CD14-positive monocyte (primary cell): ENCODE measurements around the gene MAP6. TPM values are rescaled to one million over a fixed set of nuclear protein-coding genes. Genes with fewer than 3 reads are reported as not detected.

ENCODE experiments used
- DNase-seq, 3 donors: peaks; one replicate each; pipeline ENCODE4 v3.0.0-alpha.2; 2011 to 2022
- H2AFZ ChIP-seq: 2 replicates; pipeline ENCODE4 v1.6.0; 2012; ENCODE audit warnings: mild to moderate bottlenecking, low read depth, low read length, inconsistent platforms; ENCODE audit not compliant: insufficient read depth, poor library complexity, severe bottlenecking
- H3K27ac ChIP-seq, 2 donors: 1 replicate in 1 of 2; 2 replicates in 1 of 2; pipeline ENCODE4 v1.5.1; 2012 to 2013; ENCODE audit warnings: low read length in 2 of 2, control low read depth in 1 of 2, inconsistent platforms in 1 of 2, low read depth in 1 of 2, mild to moderate bottlenecking in 1 of 2
- H3K27me3 ChIP-seq, 2 donors: one replicate each; pipeline versions ENCODE4 v1.6.0 to v1.6.1; 2011 to 2013; ENCODE audit warnings: low read length in 2 of 2; ENCODE audit not compliant: control insufficient read depth in 2 of 2, insufficient read depth in 2 of 2
- H3K36me3 ChIP-seq, 2 donors: replicated peaks in 1 of 2; 1 replicate in 1 of 2; 2 replicates in 1 of 2; pipeline versions ENCODE4 v1.5.1 to v1.6.1; 2012 to 2013; ENCODE audit warnings: low read length in 2 of 2, control low read depth in 1 of 2, inconsistent platforms in 1 of 2, mild to moderate bottlenecking in 1 of 2; ENCODE audit not compliant: insufficient read depth in 2 of 2, control insufficient read depth in 1 of 2
- H3K4me1 ChIP-seq, 2 donors: 1 replicate in 1 of 2; 2 replicates in 1 of 2; pipeline versions ENCODE4 v1.5.1 to v1.6.1; 2012 to 2013; ENCODE audit warnings: low read length in 2 of 2, control low read depth in 1 of 2, inconsistent platforms in 1 of 2, mild to moderate bottlenecking in 1 of 2, moderate library complexity in 1 of 2; ENCODE audit not compliant: insufficient read depth in 2 of 2, control insufficient read depth in 1 of 2
- H3K4me2 ChIP-seq: replicated peaks from 2 replicates; pipeline ENCODE3; 2012; ENCODE audit warnings: low read length, moderate library complexity, mild to moderate bottlenecking; ENCODE audit not compliant: poor library complexity, severe bottlenecking; ENCODE audit errors: extremely low read depth
- H3K4me3 ChIP-seq, 3 experiments: fragments of 200-600 bp in 1 of 3; sonication (generic) in 1 of 3; replicated peaks in 1 of 3; 1 replicate in 2 of 3; 2 replicates in 1 of 3; pipeline ENCODE4 v1.5.1; 2011 to 2013; ENCODE audit warnings: low read length in 3 of 3, mild to moderate bottlenecking in 3 of 3, control low read depth in 2 of 3, low read depth in 2 of 3, inconsistent platforms in 1 of 3, moderate library complexity in 1 of 3
- H3K79me2 ChIP-seq: 2 replicates; pipeline ENCODE4 v1.6.0; 2012; ENCODE audit warnings: mild to moderate bottlenecking, control low read depth, inconsistent platforms, low read length, moderate library complexity; ENCODE audit not compliant: insufficient read depth
- H3K9ac ChIP-seq: 2 replicates; pipeline ENCODE4 v1.6.0; 2017; ENCODE audit warnings: low read length, mild to moderate bottlenecking; ENCODE audit not compliant: insufficient read depth, poor library complexity, severe bottlenecking
- H3K9me3 ChIP-seq, 2 donors: replicated peaks in 1 of 2; 1 replicate in 1 of 2; 2 replicates in 1 of 2; pipeline versions ENCODE4 v1.5.1 to v1.6.1; 2012 to 2013; ENCODE audit warnings: low read length in 2 of 2, control low read depth in 1 of 2; ENCODE audit not compliant: control insufficient read depth in 1 of 2, insufficient read depth in 1 of 2
- H4K20me1 ChIP-seq: 2 replicates; pipeline ENCODE4 v1.6.0; 2012; ENCODE audit warnings: mild to moderate bottlenecking, low read length, control low read depth, moderate library complexity; ENCODE audit not compliant: insufficient read depth
- H3K27ac Mint-ChIP-seq, 7 donors: one replicate each; pipeline ENCODE4 v1.8.0; 2020; ENCODE audit warnings: mild to moderate bottlenecking in 7 of 7, mixed read lengths in 7 of 7, moderate library complexity in 6 of 7, inconsistent platforms in 2 of 7
- H3K27me3 Mint-ChIP-seq, 3 donors: one replicate each; pipeline ENCODE4 v1.8.0; 2021 to 2022; ENCODE audit warnings: low read depth in 3 of 3, mild to moderate bottlenecking in 3 of 3, mixed read lengths in 3 of 3, moderate library complexity in 3 of 3, inconsistent platforms in 1 of 3
- H3K36me3 Mint-ChIP-seq, 2 donors: one replicate each; pipeline ENCODE4 v1.8.0; 2020; ENCODE audit warnings: mixed read lengths in 2 of 2, inconsistent platforms in 1 of 2, mild to moderate bottlenecking in 1 of 2
- H3K4me1 Mint-ChIP-seq: one replicate; pipeline ENCODE4 v1.8.0; 2020; ENCODE audit warnings: mild to moderate bottlenecking, mixed read lengths
- H3K4me3 Mint-ChIP-seq, 2 donors: one replicate each; pipeline ENCODE4 v1.8.0; 2020; ENCODE audit warnings: mild to moderate bottlenecking in 2 of 2, mixed read lengths in 2 of 2, moderate library complexity in 1 of 2
- H3K9me3 Mint-ChIP-seq, 7 donors: one replicate each; pipeline ENCODE4 v1.8.0; 2020 to 2022; ENCODE audit warnings: mixed read lengths in 7 of 7, mild to moderate bottlenecking in 6 of 7, moderate library complexity in 6 of 7, inconsistent platforms in 2 of 7
- CTCF ChIP-seq: fragments of 200-600 bp; IDR thresholded peaks from one replicate; pipeline ENCODE4 v1.8.0; 2022; ENCODE audit warnings: antibody characterized with exemption, mild to moderate bottlenecking
- WGBS: methylation state at CpG from one replicate; pipeline ENCODE4 v1.1.5; 2013; ENCODE audit warnings: missing lambda C conversion rate; ENCODE audit not compliant: insufficient coverage; 5-methylcytosine and 5-hydroxymethylcytosine counted together
- intact Hi-C, 2 donors: fragments of 100-400 bp; cut with micrococcal nuclease; formaldehyde crosslinking; loops; one replicate each; pipeline versions ENCODE4 v1.15.0 to v1.15.1; 2023
- polyA plus RNA-seq, 3 donors: library from polyadenylated mRNA; depleted of rRNA in 1 of 3; unstranded in 2 of 3; stranded (reverse) in 1 of 3; fragments of 300-500 nt in 2 of 3; fragments of >200 nt in 1 of 3; fragmentation: Illumina TruSeq in 2 of 3; gene quantifications; 1 replicate in 2 of 3; 2 replicates in 1 of 3; pipeline ENCODE4 v1.2.3, GENCODE V29; 2012 to 2021

The MAP6 gene
- polyA plus RNA-seq, 3 donors = not detected

DNA sequence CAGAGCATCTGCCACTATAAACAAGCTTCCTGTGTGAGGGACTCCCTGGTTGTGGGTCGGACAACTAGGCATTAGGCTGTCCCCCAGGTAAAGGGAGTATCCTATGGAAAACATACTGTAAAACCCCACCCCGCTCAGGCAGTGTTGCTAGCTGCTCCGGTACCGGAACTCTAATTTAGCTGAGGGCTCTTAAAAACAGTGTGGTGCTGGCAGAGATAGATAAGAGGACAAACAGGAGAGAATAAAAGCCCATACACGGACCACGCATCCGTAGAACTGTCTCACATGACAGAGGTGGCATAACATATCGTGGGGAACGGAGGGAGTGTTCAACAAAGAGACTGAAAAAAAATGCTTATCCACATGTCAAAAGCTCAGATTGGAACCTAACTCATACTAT, 45.4 kb upstream of the MAP6 start:
- H3K9ac ChIP-seq = no peak overlapping the region
- peak overlapping the region in 1 of 7 donors; percentile 15 for H3K27ac Mint-ChIP-seq
- no peak for TF ChIP-seq CTCF

GRCh38 chr11:75706260-75706729, 37.5 kb upstream of the MAP6 start:
- no peaks in the 10 kb centered on the region for H3K27me3 ChIP-seq
- Mint-ChIP-seq H3K36me3 (no peaks in the 10 kb centered on the region), H3K27me3 (peaks cover 3 to 8% (median 6%) of the 10 kb centered on the region in 3 donors), H3K9me3 (peaks cover 0 to 7% (median 2%) of the 10 kb centered on the region in 7 donors), H3K4me3 (no peak overlapping the region), H3K27ac (no peak overlapping the region), H3K4me1 (peaks cover 8% of the 10 kb centered on the region)
- no peaks in the 10 kb centered on the region for H3K36me3 ChIP-seq
- H3K79me2 ChIP-seq = no peaks in the 10 kb centered on the region
- H2AFZ ChIP-seq = peak overlapping the region; percentile 71
- 8% methylated on average over 10 of the region's 17 CpGs for WGBS
- peak; percentile 94 for TF ChIP-seq CTCF
- intact Hi-C loops = loop anchor here (10.0 kb wide), 2 partner anchors 449 to 609 kb away; no protein-coding TSS in a partner anchor
- H3K4me3 ChIP-seq = no peak overlapping the region
- peak; percentile 67 to 76 (median 69) for DNase-seq
- H4K20me1 ChIP-seq = no peaks in the 10 kb centered on the region
- peaks cover 5 to 7% of the 10 kb centered on the region in 2 donors for H3K4me1 ChIP-seq
- H3K9ac ChIP-seq = no peak overlapping the region
- no peak overlapping the region for H3K27ac ChIP-seq
- peak overlapping the region; percentile 27 for H3K4me2 ChIP-seq
- no peaks in the 10 kb centered on the region for H3K9me3 ChIP-seq

More for the DNA sequence above, 45.4 kb upstream of the MAP6 start:
- Histone ChIP-seq H4K20me1 (no peaks in the 10 kb centered on the region), H3K36me3 (no peaks in the 10 kb centered on the region), H3K27ac (no peak overlapping the region), H3K79me2 (no peaks in the 10 kb centered on the region), H3K27me3 (no peaks in the 10 kb centered on the region), H3K4me3 (no peak overlapping the region), H3K9me3 (no peaks in the 10 kb centered on the region), H3K4me2 (no peak overlapping the region), H2AFZ (no peak overlapping the region), H3K4me1 (no peaks in the 10 kb centered on the region)
- no peak overlapping the region for H3K4me3 Mint-ChIP-seq
- peaks cover 1% of the 10 kb centered on the region for H3K4me1 Mint-ChIP-seq
- intact Hi-C loops = no loop called here
- H3K27me3 Mint-ChIP-seq = peaks cover 5 to 9% (median 6%) of the 10 kb centered on the region in 3 donors
- WGBS = 80% methylated on average over 1 of the region's 9 CpGs
- no peaks in the 10 kb centered on the region for H3K9me3 Mint-ChIP-seq
- no peak for DNase-seq
- H3K36me3 Mint-ChIP-seq = no peaks in the 10 kb centered on the region
